Measurements from ENCODE around the gene SPATA3.
"Not testable (repeated sequence)": the region's sequence is repeated elsewhere in the genome, so short reads cannot be mapped to it uniquely, and the experiment has no call there.

SPATA3 gene

GRCh38 chr2:231017231-231017598 lies 21.3 kb downstream of the SPATA3 start:
- Histone ChIP-seq H3K9me3 (ENCODE audit: control insufficient read depth in 2 of 2, low read length in 2 of 2) (no peaks in the 10 kb centered on the region), H3K27me3 (ENCODE audit: control insufficient read depth in 2 of 2, insufficient read depth in 2 of 2, low read length in 2 of 2) (no peaks in the 10 kb centered on the region), H3K36me3 (ENCODE audit: control insufficient read depth in 2 of 2, insufficient read depth in 2 of 2, low read length in 2 of 2) (no peaks in the 10 kb centered on the region), H3K9ac (ENCODE audit: low read depth in 1 of 2, low read length in 2 of 2) (no peak overlapping the region), H3K27ac (ENCODE audit: low read depth in 2 of 2, low read length in 2 of 2) (no peak overlapping the region), H3K4me1 (ENCODE audit: control insufficient read depth in 2 of 2, insufficient read depth in 2 of 2, low read length in 2 of 2) (no peaks in the 10 kb centered on the region), H3K4me3 (ENCODE audit: low read length in 2 of 2) (no peak overlapping the region)

GRCh38 chr2:231018184-231018583 lies 22.3 kb downstream of the SPATA3 start:
- H3K27ac ChIP-seq (ENCODE audit: low read depth in 2 of 2, low read length in 2 of 2): no peak overlapping the region
- no peaks in the 10 kb centered on the region for H3K27me3 ChIP-seq (ENCODE audit: control insufficient read depth in 2 of 2, insufficient read depth in 2 of 2, low read length in 2 of 2)
- no peak overlapping the region for H3K4me3 ChIP-seq (ENCODE audit: low read length in 2 of 2)
- H3K4me1 ChIP-seq (ENCODE audit: control insufficient read depth in 2 of 2, insufficient read depth in 2 of 2, low read length in 2 of 2): no peaks in the 10 kb centered on the region
- no peaks in the 10 kb centered on the region for H3K36me3 ChIP-seq (ENCODE audit: control insufficient read depth in 2 of 2, insufficient read depth in 2 of 2, low read length in 2 of 2)
- H3K9ac ChIP-seq (ENCODE audit: low read depth in 1 of 2, low read length in 2 of 2): no peak overlapping the region
- H3K9me3 ChIP-seq (ENCODE audit: control insufficient read depth in 2 of 2, low read length in 2 of 2): no peaks in the 10 kb centered on the region

GRCh38 chr2:231025059-231025458 lies 29.1 kb downstream of the SPATA3 start:
- H3K4me3 ChIP-seq (ENCODE audit: low read length in 2 of 2); H3K27ac ChIP-seq (ENCODE audit: low read depth in 2 of 2, low read length in 2 of 2); H3K9me3 ChIP-seq (ENCODE audit: control insufficient read depth in 2 of 2, low read length in 2 of 2); H3K27me3 ChIP-seq (ENCODE audit: control insufficient read depth in 2 of 2, insufficient read depth in 2 of 2, low read length in 2 of 2); H3K9ac ChIP-seq (ENCODE audit: low read depth in 1 of 2, low read length in 2 of 2); H3K4me1 ChIP-seq (ENCODE audit: control insufficient read depth in 2 of 2, insufficient read depth in 2 of 2, low read length in 2 of 2); H3K36me3 ChIP-seq (ENCODE audit: control insufficient read depth in 2 of 2, insufficient read depth in 2 of 2, low read length in 2 of 2): not testable (repeated sequence)

GRCh38 chr2:231028889-231029288 lies 33.0 kb downstream of the SPATA3 start:
- Histone ChIP-seq H3K27ac (ENCODE audit: low read depth in 2 of 2, low read length in 2 of 2) (no peak overlapping the region), H3K36me3 (ENCODE audit: control insufficient read depth in 2 of 2, insufficient read depth in 2 of 2, low read length in 2 of 2) (no peaks in the 10 kb centered on the region), H3K4me3 (ENCODE audit: low read length in 2 of 2) (no peak overlapping the region), H3K9me3 (ENCODE audit: control insufficient read depth in 2 of 2, low read length in 2 of 2) (no peaks in the 10 kb centered on the region), H3K9ac (ENCODE audit: low read depth in 1 of 2, low read length in 2 of 2) (no peak overlapping the region), H3K27me3 (ENCODE audit: control insufficient read depth in 2 of 2, insufficient read depth in 2 of 2, low read length in 2 of 2) (no peaks in the 10 kb centered on the region), H3K4me1 (ENCODE audit: control insufficient read depth in 2 of 2, insufficient read depth in 2 of 2, low read length in 2 of 2) (peaks cover 8 to 13% of the 10 kb centered on the region in 2 donors)

GRCh38 chr2:231029563-231029962 lies 33.6 kb downstream of the SPATA3 start:
- Histone ChIP-seq H3K9me3 (ENCODE audit: control insufficient read depth in 2 of 2, low read length in 2 of 2) (no peaks in the 10 kb centered on the region), H3K4me1 (ENCODE audit: control insufficient read depth in 2 of 2, insufficient read depth in 2 of 2, low read length in 2 of 2) (peaks cover 12 to 18% of the 10 kb centered on the region in 2 donors), H3K27me3 (ENCODE audit: control insufficient read depth in 2 of 2, insufficient read depth in 2 of 2, low read length in 2 of 2) (no peaks in the 10 kb centered on the region), H3K36me3 (ENCODE audit: control insufficient read depth in 2 of 2, insufficient read depth in 2 of 2, low read length in 2 of 2) (no peaks in the 10 kb centered on the region), H3K4me3 (ENCODE audit: low read length in 2 of 2) (no peak overlapping the region), H3K27ac (ENCODE audit: low read depth in 2 of 2, low read length in 2 of 2) (no peak overlapping the region), H3K9ac (ENCODE audit: low read depth in 1 of 2, low read length in 2 of 2) (no peak overlapping the region)

- no peaks in the 10 kb centered on the region for H3K27me3 ChIP-seq (ENCODE audit: control insufficient read depth in 2 of 2, insufficient read depth in 2 of 2, low read length in 2 of 2)
- peaks cover 12 to 18% of the 10 kb centered on the region in 2 donors for H3K4me1 ChIP-seq (ENCODE audit: control insufficient read depth in 2 of 2, insufficient read depth in 2 of 2, low read length in 2 of 2)
- H3K9ac ChIP-seq (ENCODE audit: low read depth in 1 of 2, low read length in 2 of 2): no peak overlapping the region
- H3K4me3 ChIP-seq (ENCODE audit: low read length in 2 of 2): no peak overlapping the region
- no peaks in the 10 kb centered on the region for H3K9me3 ChIP-seq (ENCODE audit: control insufficient read depth in 2 of 2, low read length in 2 of 2)
- H3K27ac ChIP-seq (ENCODE audit: low read depth in 2 of 2, low read length in 2 of 2): no peak overlapping the region
- H3K36me3 ChIP-seq (ENCODE audit: control insufficient read depth in 2 of 2, insufficient read depth in 2 of 2, low read length in 2 of 2): no peaks in the 10 kb centered on the region
Observed at GRCh38 chr2:231030725-231031124, 34.8 kb downstream of the SPATA3 start.

GRCh38 chr2:231032575-231033140 lies 36.7 kb downstream of the SPATA3 start:
- Histone ChIP-seq H3K36me3 (ENCODE audit: control insufficient read depth in 2 of 2, insufficient read depth in 2 of 2, low read length in 2 of 2) (no peaks in the 10 kb centered on the region), H3K4me3 (ENCODE audit: low read length in 2 of 2) (no peak overlapping the region), H3K9me3 (ENCODE audit: control insufficient read depth in 2 of 2, low read length in 2 of 2) (no peaks in the 10 kb centered on the region), H3K27me3 (ENCODE audit: control insufficient read depth in 2 of 2, insufficient read depth in 2 of 2, low read length in 2 of 2) (peaks cover 0 to 2% of the 10 kb centered on the region in 2 donors), H3K27ac (ENCODE audit: low read depth in 2 of 2, low read length in 2 of 2) (no peak overlapping the region), H3K9ac (ENCODE audit: low read depth in 1 of 2, low read length in 2 of 2) (no peak overlapping the region), H3K4me1 (ENCODE audit: control insufficient read depth in 2 of 2, insufficient read depth in 2 of 2, low read length in 2 of 2) (peaks cover 12 to 18% of the 10 kb centered on the region in 2 donors)

- Histone ChIP-seq H3K4me3 (ENCODE audit: low read length in 2 of 2) (no peak overlapping the region), H3K9me3 (ENCODE audit: control insufficient read depth in 2 of 2, low read length in 2 of 2) (no peaks in the 10 kb centered on the region), H3K9ac (ENCODE audit: low read depth in 1 of 2, low read length in 2 of 2) (no peak overlapping the region), H3K4me1 (ENCODE audit: control insufficient read depth in 2 of 2, insufficient read depth in 2 of 2, low read length in 2 of 2) (peaks cover 12 to 18% of the 10 kb centered on the region in 2 donors), H3K27me3 (ENCODE audit: control insufficient read depth in 2 of 2, insufficient read depth in 2 of 2, low read length in 2 of 2) (peaks cover 0 to 2% of the 10 kb centered on the region in 2 donors), H3K27ac (ENCODE audit: low read depth in 2 of 2, low read length in 2 of 2) (peak overlapping the region; percentile 2 to 49), H3K36me3 (ENCODE audit: control insufficient read depth in 2 of 2, insufficient read depth in 2 of 2, low read length in 2 of 2) (no peaks in the 10 kb centered on the region)
Observed at GRCh38 chr2:231033147-231034132, 37.5 kb downstream of the SPATA3 start.

- H3K36me3 ChIP-seq (ENCODE audit: control insufficient read depth in 2 of 2, insufficient read depth in 2 of 2, low read length in 2 of 2): no peaks in the 10 kb centered on the region
- no peak overlapping the region for H3K9ac ChIP-seq (ENCODE audit: low read depth in 1 of 2, low read length in 2 of 2)
- H3K27ac ChIP-seq (ENCODE audit: low read depth in 2 of 2, low read length in 2 of 2): peak overlapping the region; percentile 61 to 64
- peaks cover 12 to 18% of the 10 kb centered on the region in 2 donors for H3K4me1 ChIP-seq (ENCODE audit: control insufficient read depth in 2 of 2, insufficient read depth in 2 of 2, low read length in 2 of 2)
- H3K27me3 ChIP-seq (ENCODE audit: control insufficient read depth in 2 of 2, insufficient read depth in 2 of 2, low read length in 2 of 2): peaks cover 2 to 3% of the 10 kb centered on the region in 2 donors
- H3K9me3 ChIP-seq (ENCODE audit: control insufficient read depth in 2 of 2, low read length in 2 of 2): no peaks in the 10 kb centered on the region
- H3K4me3 ChIP-seq (ENCODE audit: low read length in 2 of 2): no peak overlapping the region
Observed at GRCh38 chr2:231034291-231034882, 38.5 kb downstream of the SPATA3 start.

GRCh38 chr2:231036131-231036530 lies 40.2 kb downstream of the SPATA3 start:
- H3K27me3 ChIP-seq (ENCODE audit: control insufficient read depth in 2 of 2, insufficient read depth in 2 of 2, low read length in 2 of 2): peaks cover 2 to 6% of the 10 kb centered on the region in 2 donors
- H3K27ac ChIP-seq (ENCODE audit: low read depth in 2 of 2, low read length in 2 of 2): no peak overlapping the region
- H3K36me3 ChIP-seq (ENCODE audit: control insufficient read depth in 2 of 2, insufficient read depth in 2 of 2, low read length in 2 of 2): peaks cover under 1 to 2% of the 10 kb centered on the region in 2 donors
- H3K4me3 ChIP-seq (ENCODE audit: low read length in 2 of 2): no peak overlapping the region
- H3K4me1 ChIP-seq (ENCODE audit: control insufficient read depth in 2 of 2, insufficient read depth in 2 of 2, low read length in 2 of 2): peaks cover 12 to 18% of the 10 kb centered on the region in 2 donors
- H3K9ac ChIP-seq (ENCODE audit: low read depth in 1 of 2, low read length in 2 of 2): no peak overlapping the region
- H3K9me3 ChIP-seq (ENCODE audit: control insufficient read depth in 2 of 2, low read length in 2 of 2): no peaks in the 10 kb centered on the region
